HG02798 (cell line): ENCODE data around the gene CD101.
"Not testable (repeated sequence)": the region's sequence is repeated elsewhere in the genome, so short reads cannot be mapped to it uniquely, and the experiment has no call there.

ENCODE experiments used
- ATAC-seq: cut with Tn5 transposase; IDR thresholded peaks from one replicate; pipeline ENCODE4 v1.9.1; 2021; ENCODE audit warnings: mild to moderate bottlenecking; ENCODE audit not compliant: unreplicated experiment, poor library complexity

Gene CD101, protein sequence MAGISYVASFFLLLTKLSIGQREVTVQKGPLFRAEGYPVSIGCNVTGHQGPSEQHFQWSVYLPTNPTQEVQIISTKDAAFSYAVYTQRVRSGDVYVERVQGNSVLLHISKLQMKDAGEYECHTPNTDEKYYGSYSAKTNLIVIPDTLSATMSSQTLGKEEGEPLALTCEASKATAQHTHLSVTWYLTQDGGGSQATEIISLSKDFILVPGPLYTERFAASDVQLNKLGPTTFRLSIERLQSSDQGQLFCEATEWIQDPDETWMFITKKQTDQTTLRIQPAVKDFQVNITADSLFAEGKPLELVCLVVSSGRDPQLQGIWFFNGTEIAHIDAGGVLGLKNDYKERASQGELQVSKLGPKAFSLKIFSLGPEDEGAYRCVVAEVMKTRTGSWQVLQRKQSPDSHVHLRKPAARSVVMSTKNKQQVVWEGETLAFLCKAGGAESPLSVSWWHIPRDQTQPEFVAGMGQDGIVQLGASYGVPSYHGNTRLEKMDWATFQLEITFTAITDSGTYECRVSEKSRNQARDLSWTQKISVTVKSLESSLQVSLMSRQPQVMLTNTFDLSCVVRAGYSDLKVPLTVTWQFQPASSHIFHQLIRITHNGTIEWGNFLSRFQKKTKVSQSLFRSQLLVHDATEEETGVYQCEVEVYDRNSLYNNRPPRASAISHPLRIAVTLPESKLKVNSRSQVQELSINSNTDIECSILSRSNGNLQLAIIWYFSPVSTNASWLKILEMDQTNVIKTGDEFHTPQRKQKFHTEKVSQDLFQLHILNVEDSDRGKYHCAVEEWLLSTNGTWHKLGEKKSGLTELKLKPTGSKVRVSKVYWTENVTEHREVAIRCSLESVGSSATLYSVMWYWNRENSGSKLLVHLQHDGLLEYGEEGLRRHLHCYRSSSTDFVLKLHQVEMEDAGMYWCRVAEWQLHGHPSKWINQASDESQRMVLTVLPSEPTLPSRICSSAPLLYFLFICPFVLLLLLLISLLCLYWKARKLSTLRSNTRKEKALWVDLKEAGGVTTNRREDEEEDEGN

DNA sequence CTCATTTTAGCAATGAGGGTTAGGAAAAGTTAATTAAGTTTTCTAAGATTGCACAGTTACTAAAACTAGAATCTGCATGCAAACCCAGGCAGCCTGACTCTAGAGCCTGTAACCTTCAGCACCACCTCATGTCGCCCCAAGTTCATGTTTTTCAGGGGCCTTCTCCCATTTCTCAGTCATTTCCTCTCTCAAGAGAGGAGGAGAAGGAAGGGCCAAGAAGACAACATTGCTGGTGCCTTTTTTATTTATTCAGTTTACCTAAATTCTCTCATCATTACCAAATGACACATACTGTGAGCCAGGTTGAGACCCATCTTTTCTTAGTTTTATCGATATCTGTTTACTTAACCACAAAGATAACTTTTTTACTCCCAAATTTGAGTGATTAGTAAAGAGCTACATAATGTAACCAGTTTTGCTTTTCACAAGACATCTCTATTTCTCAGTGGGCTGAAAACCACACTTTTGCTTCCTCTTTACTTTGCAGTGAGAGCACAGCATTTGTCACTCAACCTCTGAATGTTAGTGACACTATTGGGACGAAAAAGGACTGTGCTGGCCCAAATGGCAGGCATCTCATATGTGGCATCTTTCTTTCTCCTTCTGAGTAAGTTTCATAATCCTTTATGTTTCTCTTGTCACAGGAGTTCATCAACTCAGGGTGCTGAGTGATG lies at the start of gene CD101:
CD101 (plus strand) TSS at position 507 of the 674 bp plus-strand sequence; CDS start at position 565, 58 bp downstream.
- ATAC-seq: peak; percentile 94

DNA sequence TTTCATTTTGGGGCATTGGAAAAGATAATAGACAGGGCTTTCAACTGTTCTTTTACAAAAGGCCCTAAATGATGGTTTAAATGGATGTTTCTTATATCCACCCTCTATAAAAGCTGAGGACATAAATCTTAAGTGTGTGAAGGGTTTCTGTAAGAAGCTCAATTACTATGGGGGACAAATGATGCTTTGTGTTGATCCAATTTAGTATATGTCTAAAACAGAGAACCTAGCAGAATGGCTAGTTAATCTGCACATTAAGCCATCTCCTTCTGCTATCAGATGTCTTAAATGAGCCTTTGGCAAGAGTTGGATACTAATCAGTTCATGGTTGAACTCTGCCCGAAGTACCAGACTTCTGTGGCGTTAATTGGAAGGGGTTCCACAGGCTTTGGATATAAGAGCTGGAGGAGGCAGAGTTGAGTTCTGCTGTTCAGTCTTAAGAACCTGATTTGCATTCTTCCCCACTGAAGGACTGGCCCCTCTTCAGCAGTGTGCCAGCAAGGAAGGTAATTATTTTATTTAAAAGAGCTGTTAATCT lies 48.8 kb upstream of the CD101 start:
- ATAC-seq: no peak

DNA sequence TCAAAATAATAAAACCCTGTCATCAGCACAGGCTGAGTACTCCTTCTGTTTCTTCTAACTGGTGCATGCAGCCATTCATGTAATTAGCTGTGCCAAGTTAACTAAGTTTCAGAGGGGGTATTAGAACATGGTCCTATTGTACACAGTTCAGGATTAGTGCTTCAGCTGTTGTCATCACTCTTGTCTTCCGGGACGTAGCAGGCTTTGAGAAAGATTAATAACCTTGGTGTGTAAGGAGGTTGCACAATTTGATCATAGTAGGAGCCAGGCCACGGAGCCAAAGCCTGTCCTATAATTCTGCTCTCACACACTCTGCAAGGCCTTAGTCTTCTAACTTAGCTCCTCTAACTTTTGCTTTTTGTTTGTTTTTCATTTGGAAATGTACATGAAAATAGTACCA lies 47.1 kb upstream of the CD101 start:
- no peak for ATAC-seq

DNA sequence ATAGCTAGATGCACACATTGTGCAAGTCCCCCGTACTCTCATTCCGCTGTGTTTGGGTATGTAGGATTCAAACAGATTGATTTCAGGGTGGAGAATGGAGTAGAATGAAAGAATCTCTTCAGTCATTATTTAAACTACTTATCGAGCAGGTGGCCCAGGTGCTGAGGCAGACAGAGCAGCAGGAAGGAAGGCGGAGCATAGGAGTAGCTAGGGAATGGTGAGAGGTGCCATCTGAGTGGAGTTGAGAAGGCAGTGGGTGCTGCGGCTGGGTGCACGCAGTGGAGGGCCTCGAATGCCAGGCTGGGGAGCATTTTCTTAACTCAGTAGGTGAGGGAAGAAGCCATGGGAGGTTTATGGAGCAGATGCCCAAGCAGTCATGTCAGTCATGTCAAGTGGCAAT lies 45.2 kb upstream of the CD101 start:
- ATAC-seq: no peak

DNA sequence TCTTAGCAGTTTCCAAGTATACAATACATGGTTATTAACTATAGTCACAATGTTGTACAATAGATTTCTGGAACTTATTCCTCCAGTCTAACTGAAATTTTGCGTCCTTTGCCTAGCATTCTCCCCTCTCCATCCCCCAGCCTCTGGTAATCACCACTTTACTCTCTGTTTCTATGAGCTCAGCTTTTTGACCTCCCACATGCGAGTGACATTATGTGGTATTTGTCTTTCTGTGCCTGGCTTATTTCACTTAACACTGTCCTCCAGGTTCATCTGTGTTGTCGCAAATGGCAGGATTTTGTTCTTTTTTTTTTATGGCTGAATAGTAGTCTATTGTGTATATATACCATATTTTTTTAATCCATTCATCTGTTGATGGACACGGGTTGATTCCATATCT lies 43.9 kb upstream of the CD101 start:
- no peak for ATAC-seq

DNA sequence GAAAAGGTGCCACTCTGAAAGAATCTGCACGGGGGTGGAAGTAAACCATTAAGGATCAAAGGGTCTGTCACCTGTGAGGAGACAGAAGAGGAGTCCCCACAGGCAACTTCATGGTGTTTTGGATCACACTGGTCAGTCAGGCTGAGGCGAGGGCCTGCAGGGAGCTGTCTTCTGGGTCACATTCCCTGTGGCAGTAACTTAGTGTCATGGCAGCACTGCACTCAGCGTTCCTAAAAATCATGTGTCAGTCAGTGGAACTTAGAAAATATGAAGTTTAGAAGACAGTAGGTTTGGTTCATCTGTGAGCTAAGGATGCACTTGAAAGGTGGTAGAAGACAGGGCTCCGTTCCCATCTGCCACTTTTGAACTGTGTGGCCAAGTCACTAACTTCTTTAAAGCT lies 43.5 kb upstream of the CD101 start:
- ATAC-seq: no peak

DNA sequence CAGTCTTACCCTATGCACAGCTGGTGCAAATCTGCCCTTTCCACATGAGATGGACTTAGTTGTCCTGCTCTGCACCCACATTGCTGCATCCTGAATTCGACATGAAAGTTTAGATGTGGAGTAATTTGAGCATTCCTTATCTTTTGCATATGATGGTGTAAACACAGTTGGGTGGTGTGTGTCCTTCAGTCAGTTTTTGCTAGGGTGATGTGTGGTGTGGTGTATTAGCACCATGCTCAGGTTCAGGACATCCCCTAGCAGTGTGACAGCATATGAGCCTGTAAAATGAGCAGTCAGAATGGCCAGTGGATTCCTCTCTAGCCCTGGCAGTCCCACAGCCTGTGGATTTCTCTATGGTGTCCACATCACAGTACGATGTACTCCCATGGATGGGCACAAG lies 42.6 kb upstream of the CD101 start:
- no peak for ATAC-seq

DNA sequence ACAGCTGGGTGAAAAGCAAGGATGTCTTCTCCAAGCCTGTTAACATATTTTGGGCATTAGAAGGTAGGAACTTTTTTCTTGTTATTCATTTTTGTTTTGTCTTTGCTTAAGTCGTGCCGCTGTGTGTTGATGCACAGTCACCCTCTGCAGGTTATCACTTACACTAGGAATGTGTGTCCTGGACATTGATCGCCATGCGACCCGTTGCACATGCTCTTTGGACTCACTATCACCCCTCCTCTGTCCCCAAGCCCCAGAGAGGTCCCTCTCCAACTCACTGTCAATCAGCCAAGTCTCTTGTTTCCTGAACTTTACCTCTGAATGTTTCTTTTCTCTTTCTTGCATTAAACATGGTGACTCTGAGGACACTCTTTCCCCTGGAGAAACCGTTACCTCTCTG lies 40.0 kb upstream of the CD101 start:
- no peak for ATAC-seq

DNA sequence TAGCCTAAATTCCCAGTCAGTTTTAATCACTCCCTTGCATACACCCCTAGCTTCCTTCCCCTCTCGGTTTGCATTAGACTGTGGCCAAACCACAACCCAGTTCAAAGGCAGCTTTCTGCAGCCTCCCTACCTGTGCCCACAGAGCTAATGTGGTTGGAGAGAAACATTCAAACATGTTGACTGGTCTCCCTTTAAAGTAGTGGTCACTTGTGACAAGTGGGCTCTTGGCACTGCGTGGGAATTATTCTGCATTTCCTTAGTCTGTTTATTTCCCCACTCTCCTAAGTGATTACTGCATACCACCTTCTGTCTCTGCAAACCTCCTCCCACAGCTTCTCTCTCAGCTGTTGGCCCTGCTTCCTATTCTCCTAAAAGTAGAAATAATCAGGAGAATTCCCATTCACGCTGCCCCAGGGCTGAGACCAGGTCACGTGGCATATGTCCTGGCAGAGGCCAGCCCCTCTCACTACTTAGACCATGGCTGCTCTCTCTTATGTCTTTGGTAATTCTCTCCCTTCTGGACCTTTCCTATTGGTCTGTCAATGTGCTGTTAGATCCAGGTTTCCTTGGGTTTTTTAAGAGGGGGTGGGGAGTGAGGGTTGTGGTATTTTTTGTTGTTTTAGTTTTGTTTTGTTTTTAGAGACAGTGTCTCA lies 38.4 kb upstream of the CD101 start:
- ATAC-seq: no peak

DNA sequence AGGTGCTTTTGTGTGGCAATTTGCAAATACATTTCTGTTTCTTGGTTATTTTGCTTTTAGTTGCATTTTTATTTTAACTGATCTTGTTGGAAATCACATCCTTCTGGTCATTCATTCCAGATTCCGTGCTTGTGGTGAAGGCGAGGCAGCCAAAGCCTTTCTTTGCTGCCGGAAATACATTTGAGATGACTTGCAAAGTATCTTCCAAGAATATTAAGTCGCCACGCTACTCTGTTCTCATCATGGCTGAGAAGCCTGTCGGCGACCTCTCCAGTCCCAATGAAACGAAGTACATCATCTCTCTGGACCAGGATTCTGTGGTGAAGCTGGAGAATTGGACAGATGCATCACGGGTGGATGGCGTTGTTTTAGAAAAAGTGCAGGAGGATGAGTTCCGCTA lies 34.8 kb upstream of the CD101 start:
- no peak for ATAC-seq

DNA sequence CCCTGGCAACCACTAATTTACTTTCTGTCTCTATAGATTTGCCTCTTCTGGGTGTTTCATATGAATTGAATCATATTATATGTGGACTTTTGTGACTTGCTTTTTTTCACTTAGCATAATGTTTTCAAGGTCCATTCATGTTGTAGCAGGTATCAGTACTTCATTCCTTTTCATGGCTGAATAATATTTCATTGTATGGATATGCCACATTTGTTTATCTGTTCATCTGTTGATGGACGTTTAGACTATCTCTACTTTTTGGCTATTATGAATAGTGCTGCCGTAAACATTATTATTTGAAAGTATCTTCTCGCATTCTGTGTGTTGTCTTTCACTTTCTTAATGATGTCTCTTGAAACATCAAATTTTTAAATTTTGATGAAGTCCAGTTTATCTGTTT lies 32.8 kb upstream of the CD101 start:
- no peak for ATAC-seq

DNA sequence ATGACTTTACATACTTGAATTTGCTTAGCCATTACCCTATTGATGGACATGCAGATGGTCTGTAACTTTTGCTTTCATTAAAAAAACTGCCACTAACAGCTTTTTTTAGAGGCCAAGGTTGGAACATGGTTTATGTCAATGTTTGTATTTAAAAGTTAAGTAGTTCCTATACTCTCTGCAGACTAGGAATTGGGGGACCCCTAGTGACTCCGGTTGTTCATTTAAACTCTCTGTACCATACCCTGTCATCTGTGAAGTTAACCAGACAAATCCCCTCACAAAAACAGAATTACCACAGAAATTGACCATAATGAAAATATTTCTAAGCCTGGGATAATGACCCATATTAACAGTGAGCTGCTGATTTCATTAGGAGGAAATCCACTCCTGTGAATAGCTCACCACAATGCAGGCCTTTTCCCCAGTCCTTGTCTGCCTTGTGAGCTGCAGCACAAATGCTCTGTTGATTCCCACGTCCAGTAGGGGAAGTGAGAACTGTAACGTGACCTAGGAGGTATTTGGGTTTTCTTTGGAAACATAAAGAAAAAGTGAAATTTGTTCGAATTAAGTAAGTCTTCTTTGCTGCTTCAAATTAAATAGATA lies 30.2 kb upstream of the CD101 start:
- ATAC-seq: no peak

DNA sequence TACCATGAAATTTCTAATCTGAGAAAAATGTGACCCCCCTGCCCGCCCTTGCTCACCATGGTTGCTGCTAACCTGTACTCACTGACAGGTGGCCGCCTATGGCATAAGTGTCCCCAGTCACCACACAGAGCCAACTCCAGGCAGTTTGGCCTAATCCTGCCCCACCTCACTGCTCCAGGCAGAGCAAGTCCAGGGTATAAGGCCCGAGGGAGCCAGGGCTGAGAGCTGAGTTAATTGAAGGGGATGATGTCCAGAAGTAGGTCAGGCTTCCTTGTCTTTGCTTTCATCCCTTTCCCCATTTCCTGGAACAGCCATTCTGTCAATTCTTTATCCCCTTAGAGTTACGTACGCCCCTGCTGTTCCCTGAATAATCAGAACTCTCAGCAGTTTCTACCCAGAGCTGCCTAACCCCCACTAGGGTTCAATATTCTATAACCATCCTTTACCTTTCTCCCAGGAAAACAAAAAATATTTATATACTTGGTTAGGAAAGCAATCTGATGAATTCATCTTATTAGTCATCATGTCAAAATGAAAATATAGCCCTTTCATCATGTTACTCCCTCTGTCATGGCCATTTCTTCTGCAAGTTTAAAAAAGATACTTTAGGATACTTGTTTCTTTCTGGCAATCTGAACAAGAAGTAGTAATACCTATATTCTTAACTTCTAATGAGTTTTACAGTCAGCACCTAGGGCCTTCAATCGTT lies 29.4 kb upstream of the CD101 start:
- ATAC-seq: no peak

DNA sequence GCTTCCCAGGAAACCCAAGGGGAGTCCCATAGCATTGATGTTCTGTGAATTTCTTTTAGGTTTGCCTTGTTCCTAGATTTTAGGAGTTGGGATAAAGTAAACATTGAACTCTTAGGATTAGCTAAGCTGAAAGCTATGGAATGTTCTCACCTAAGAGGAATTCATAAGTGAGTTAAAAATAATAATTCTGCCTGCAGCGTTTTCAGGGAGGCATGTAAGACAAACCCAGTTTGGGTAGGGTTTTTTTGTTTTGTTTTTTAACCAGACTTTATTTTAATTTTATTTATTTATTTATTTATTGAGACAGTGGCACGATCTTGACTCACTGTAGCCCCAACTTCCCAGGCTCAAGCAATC lies 28.9 kb upstream of the CD101 start:
- ATAC-seq: no peak

DNA sequence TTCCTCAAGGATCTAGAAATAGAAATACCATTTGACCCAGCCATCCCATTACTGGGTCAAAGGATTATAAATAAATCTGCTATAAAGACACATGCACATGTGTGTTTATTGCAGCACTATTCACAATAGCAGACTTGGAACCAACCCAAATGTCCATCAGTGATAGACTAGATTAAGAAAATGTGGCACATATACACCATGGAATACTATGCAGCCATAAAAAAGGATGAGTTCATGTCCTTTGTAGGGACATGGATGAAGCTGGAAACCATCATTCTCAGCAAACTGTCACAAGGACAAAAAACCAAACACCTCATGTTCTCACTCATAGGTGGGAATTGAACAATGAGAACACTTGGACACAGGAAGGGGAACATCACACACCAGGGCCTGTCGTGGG lies 21.3 kb upstream of the CD101 start:
- not testable (repeated sequence) for ATAC-seq

DNA sequence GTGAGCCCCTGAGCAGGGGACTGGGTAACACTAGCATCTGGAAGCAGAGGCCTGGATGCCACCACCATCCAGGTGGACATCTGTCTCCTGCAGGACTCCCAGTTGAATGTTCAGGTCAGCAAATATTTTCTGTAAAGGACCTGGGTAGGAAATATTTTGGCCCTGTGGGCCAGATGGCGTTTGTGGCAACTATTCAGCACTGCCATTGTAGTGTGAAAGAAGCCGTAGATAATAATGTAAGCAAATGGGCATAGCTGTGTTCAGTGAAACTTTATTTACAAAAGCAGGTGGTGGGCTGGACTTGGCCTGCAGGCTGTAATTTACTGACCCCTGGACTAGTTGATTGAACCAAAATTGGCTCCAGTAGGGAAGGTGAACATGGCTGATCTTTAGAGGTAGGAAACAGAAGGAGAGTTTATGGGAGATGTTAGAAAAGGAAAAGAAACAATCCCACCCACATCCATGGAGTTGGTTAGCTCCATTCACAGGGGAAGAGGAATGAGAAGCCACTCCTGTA lies 20.0 kb upstream of the CD101 start:
- no peak for ATAC-seq

DNA sequence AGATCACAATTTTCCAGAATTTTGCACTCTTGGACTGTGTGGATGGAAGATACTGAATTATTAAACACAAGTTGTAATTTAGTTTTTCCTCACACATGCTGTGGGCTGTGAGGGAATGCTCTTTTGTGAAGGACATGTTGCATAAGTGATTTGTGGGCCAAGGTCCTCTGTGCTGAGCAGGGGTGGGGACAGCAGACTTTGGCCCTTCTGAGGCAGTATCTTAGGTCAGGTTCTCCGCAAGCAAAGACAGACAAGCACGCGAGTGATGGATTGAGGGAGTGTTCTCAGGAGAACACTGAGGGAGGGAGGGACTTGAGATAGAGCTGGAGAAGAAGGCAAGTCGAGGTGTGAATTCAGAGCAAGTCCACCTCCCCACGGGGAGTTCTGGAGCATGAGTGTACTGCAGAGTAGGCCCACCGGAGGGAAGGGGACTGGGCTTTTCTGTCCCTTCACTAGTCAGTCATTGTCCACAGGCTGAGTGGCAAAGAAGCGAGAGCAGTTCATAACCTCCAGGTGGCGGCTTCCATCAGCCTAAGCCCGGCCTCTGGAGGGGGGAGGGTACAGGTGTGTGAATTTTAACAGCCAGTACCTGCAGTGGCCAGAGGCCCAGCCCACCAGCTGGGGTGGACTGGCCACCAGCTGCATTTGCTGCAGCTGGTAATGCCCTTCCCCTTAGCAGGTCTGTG lies 19.1 kb upstream of the CD101 start:
- ATAC-seq: no peak

DNA sequence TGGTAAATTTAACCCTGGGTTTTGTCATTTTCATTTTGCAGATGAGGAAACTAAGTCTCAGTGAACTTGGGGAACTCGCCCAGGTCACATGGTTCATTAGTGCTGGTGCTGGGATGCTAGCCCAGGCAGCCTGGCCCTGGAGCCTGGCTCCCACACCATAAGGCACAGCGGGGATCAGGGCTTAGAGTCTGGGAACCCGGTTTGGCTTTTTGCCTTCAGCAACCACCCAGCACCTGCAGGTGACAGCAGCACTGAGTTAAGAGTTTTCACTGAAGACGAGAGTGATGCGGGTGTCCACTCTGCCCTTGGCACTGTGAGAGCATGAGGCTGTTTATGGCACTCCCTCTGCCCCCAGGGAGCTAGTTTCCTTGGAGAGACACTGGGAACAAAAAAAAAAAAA lies 18.4 kb upstream of the CD101 start:
- ATAC-seq: no peak
